Fibroblast of upper back skin (primary cell): ENCODE data around the gene ZNF618.
"Not testable (repeated sequence)": the region's sequence is repeated elsewhere in the genome, so short reads cannot be mapped to it uniquely, and the experiment has no call there.

ENCODE experiments used
- DNase-seq: peaks from one replicate; pipeline ENCODE4 v3.0.0-alpha.2; 2013

Gene ZNF618

DNA sequence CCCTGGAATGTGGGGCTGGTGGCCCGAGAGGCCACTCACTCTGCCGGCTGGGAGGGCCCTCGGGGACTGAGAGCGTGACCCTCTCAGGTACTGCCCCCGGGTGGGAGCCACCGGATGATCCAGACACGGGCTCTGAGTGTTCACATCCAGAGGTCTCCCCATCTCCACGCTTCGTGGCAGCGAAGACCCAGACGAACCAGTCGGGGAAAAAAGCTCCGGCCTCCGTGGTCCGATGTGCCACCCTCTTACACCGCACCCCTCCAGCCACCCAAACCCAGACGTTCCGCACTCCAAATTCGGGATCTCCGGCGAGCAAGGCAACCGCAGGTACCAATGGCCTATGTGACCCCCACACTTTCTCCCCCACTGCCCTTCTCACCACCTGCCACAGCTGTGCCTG is 152.5 kb downstream of the ZNF618 start:
- DNase-seq, result no peak

DNA sequence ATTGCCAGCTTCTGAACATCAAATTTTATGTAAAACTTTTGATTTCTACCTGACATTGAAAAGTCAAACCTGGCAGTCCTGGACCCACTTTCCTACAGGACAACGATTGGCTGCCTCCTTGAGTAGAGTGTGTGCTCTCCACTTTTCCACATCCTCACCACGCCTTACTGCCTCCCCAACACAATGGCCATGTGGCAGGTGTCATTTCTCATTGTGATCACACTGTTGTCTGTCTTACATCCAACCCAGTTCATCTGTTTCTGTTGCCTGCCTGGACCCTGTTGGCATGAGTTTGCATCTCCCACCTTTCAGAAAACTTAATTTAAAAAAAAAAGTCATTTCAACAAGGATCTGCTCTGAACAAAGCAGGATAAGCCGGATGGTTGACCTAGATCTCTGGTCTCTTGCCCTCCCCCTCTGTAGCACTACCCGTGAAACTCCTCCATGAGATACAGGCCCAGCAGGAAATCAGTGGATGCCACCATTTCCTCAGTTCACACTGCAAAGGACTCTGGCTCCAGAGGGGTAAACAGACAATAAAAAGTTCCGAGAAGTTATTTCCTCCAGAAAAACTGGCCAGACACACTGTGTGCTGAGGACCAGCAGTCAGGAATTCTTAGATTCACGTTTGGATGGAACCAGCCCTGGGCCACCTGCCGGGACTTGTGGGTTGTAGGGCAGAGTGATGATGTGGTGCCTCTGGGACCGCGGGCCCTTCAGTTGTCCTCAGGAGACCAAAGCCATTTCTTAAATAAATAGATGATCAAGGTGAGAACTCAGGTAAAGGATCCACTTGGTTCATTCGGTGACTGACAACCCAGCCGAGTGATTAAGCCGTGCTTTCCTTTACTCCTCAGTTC is 153.4 kb downstream of the ZNF618 start:
- DNase-seq, result no peak

DNA sequence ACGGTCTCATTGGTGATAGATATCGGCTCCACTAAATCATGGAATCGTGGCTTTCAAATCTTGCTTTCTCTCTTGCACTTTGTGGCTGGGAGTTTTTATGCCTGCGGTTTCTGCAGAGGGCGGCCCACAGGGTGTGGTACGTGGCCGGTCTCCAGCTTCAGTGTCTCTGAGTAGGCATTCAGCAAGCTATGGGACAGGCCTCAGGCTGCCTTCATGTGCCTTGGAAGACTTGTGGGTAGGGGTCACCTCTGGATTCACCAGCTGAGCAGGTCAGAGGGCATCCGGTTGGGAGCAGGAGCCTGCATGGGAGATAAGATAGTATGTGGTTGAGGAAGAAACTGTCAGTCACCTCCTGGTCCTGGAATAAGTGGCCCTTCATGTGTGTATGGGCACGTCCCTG is 154.3 kb downstream of the ZNF618 start:
- no peak for DNase-seq

DNA sequence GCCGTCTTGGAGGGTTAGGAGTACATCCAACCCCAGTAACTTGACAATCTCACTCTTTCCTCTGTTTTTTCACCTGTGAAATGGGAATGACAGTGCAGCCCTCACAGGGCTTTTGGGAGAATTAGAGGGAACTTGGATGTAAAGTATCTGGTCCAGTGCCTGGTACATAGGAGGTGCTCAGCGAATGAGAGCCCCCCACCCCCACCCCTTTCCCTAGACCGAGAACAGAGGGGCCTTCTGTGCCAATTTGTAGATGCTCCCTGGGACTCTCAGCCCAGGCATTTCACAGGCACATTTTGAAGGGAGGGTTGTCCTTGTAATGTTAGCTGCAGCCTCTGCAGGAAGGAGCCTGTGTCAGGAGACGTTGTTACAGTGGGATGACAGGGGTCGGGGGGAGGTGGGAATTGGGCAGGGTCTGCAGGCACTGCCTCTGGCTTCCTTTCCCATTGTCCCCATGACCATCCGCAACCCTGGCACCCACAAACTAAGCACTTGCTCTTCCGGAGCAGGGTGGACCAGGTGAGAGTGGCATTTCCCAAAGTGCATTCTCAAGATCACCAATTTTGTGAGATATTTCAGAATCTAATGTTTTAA is 155.0 kb downstream of the ZNF618 start:
- DNase-seq, result no peak

DNA sequence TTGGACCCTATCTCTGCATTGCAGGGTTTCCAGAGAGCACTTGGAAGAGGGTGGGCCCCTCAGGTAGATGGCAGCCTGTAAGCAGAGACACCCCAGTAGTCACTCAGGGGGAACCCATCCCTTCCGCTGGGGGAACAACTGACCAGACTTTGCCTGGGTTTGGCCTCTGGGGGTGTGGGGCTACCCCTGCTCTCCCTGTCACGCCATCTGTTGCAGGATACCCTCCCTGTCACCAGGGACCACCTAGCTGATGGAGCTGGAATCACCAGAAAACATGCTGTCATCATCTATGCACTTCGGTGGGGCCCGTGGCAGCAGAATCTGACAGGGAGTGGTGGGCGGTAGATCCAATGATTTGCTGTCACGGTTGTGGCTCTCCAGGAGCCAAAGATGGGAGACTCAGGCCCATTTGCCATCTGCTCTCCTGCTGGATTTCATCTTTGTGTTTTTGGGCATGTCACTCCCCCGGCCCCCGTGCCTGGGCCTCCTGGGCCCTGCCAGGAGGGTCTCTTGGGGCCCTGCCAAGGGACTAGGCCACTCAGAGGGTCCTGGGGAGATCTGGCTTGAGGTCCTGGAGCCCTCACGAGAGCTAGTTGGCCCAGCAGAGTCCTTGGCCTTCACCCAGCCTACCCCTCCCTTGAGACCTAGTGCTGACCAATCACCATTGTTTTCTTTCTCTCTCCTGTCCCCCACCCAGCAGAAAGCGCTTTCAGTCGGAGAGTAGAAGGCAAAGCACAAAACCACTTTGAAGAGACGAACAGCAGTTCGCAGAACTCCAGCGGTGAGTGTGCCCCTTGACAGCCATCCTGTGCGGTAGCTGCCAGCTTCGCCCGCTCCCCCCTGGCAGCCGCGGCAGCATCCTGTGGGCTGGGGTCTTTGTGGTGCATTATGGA is 156.1 kb downstream of the ZNF618 start:
- DNase-seq, result no peak

DNA sequence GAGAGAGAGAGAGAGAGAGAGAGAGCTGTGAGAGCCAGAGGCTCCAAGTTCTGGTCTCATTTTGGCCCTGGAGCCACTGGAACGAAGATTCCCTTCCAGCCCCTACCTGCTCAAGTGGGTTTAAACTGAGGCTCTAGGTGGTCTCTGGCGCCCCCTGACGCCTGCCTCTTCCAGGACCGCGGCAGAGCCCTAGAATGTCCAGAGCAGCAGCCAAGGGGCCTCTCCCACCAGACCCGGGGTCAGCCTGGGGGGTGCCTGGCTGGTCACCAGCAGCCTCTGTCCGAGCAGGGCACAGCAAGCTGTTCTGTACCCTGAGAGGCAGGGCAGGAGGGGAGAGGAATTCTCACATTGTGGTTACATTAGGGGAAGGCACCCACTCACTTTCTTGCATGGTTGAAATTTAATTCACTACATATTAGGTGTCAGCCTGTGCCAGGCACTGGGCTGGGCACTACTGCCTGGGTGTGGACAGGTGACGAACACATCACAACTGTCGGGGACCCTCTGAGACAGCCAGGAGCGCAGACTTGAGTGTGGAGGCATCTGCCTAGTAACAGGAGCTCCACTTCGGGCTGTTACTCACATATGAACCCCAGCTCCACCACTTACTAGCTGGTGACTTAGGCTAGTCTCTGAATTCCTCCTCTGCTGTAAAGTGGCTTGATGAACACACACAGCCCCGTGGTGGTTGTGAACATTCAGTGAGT is 157.4 kb downstream of the ZNF618 start:
- DNase-seq, result peak; percentile 9

DNA sequence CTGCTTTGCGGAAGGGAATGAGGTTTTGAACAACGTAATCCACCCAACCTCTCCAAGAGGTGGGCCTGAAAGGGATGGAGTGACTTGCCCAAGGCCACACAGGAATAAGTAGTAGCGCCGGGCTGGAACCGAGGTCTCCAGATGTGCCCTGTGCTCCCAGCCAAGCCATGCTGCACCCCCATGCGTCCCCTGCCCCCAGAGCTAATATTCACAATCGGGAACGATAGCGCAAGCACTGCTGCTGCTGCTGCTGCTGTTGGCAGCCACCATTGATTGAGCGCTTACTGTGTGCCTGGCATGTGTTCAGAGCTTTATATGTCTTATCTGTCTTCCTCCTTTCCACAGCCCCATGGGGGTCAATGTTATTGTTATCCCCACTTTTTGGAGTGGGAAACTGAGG is 158.1 kb downstream of the ZNF618 start:
- no peak for DNase-seq

DNA sequence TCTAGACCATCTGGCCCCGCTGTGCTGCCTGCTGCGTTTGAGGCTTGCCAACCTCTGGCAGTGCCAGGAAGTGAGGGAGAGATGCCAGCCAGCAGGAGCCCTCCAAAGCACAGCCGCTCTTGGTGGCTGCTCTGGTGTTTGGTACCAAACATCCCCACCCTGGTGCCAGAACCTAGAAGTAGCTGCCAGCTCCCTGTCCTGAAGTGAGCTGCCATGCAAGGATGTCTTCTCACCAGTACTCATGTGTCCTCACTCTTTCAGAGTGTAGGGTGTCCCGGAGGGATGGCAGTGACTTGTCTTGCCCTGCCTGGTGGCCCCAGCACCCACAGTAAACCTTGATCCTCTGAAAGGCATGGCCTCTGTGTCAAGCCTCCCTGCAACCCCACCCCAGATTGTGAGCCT is 158.6 kb downstream of the ZNF618 start:
- DNase-seq, result no peak

DNA sequence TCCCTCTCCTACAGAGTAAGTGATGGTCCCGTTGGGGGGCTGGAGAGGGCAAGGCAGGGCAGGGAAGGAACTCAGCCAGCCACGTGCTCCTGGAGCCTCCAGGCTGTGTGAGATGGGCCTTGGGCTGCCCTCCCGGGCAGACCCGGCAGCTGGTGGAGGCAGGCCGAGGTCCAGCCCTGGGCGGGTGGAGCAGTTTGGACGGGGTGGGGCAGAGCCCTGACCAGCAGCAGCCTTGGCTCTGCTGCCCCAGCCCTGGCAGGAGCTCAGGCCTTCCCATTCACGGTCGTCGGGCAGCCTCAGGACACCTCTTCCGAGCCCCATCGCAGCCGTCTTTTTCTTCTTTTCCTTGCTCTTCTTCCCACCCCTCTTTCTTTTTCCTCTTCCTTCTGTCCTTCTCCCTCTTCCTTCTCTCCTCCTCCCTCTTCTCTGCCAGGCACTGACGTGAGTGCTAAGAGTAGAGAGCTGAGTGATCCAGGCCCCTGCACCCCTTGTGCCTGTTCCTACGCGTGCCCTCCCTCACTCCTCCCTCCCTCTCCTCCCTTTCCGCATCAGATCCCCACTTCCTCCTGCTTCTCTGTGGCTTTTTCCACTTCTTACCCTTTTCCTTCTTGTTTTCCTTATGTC is 159.2 kb downstream of the ZNF618 start:
- no peak for DNase-seq

DNA sequence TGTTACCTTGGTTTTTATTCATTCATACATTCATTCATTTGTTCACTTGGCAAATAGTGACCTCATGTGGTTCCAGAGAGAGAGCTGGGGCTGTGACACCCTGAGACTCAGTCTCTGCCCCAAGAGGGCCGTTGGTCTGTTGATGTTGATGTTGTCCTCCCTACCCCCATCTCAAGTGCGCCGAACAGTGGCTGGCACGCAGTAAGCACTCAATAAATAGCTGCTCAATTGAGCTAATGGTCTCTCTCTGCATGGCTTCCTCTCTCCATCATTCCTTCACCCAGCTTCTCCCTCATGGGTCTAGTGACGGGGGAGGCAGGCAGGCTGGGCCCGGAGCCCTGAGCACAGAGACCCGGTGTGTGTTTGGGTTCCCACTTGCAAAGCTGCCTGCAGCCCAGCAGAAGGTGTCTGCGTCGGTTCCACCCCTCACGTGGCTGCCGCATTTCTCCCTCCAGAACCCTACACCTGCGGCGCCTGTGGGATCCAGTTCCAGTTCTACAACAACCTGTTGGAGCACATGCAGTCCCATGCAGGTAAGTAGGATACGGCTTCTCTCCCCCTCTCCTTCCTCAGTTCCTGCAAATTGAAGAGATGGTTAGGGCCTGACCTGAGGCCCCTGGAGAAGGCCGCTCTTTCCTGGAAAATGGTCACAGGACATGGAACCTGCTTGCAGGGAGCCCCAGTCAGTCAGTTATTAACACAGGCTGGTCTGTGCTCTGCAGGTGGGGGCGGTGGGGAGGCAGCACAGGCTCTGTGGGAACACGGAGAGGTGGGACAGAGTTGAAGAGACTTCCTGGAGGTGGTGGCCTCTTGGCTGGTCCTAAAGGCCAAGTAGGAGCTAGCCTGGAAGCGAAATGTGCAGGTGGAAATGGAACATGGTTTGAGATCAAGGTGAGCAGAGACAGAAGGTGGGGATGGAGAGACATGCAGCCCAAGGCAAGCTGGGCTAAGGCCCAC is 160.0 kb downstream of the ZNF618 start:
- DNase-seq, result no peak

DNA sequence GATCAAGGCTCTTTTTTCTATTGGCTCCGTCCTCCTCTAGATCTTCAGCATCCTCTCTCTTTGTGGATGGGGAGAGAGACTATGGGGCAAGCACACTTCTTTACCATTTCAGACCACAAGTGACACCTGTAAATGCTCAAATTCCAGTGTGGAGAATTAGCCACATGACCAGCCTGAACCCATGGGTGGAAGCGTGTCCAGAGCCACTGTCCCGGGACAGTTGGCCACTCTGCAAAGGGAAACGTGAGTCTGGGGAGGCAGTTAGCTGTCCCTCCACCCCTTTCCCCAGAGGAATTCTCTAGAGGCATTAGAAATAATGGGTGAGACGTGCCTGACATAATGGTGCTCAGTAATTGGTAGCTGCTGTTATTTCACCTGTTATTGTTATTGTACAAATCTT is 161.1 kb downstream of the ZNF618 start:
- DNase-seq, result no peak

DNA sequence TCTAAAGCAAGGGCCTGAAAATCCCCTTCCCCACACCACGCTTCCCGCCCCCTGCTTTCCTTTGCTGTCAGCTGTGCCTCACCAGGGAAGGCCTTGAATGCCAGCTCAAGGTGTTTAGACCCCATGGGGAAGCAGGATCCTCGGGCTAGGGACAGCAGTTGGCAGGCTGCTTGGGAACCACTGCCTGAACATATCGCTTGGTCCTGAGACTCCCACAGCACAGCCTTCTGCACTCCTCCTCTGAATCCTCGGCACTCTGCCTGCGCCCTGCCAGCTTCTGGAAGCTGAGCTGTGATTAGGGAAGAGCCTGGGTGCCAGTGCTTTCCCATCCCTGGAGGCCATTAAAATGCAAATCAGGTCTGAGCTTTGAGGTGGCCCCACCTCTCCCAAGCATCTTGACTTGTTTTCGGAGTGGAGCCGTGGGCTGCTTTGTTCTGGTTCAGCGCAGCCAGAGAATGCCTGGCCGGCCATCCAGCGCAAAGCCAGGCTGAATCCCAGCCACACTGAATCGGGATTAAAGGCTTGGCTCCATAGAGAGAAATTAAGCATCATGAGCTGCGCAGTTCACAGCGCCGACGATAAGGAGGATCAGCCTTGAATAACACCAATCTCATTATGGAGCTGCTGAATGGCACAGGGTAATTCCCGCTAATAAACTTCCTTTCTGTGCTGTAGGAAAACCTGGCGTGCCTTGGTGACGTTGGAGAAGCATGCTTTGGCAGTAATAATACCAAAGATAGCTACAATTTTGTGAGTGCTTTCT is 162.0 kb downstream of the ZNF618 start:
- no peak for DNase-seq

DNA sequence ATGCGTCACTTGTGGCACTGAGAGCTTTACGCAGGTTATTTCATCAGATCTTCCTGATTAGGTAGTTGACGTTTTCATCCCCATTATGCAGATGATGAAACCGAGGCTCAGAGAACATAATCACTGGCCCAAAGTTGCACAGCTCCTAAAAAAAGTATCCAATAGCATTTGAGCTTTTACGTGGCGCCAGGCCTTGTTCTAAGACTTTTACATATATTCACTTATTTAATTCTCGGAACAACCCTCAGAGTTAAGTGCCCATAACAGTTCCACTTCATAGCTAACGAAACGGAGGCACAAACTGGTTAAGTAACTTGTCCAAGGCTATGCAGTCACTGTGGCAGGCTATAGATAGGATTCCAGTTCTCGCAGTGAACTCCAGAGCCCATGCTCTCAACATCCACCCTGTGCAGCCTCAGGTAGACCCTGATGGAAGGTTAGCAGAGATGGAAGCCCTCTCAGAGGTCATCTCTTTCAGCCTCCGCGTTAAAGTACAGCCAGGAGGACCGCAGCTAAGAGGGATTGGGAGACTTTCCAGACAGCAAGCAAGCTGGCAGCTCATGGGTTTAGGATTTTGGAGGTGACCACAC is 162.7 kb downstream of the ZNF618 start:
- no peak for DNase-seq

DNA sequence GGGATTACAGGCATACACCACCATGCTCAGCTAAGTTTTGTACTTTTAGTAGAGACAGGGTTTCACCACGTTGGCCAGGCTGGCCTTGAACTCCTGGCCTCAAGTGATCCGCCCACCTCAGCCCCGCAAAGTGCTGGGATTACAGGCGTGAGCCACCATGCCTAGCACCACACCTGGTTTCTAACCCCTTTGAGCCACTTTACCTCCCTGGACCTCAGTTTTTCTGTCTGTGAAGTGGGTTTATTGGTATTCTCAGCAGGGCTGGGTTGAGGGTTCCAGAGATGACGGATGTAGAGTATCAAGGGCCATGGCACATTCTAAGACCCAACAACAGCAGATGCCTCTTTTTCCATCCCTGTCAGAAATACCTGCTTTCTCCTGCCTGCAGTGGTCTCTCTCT is 163.4 kb downstream of the ZNF618 start:
- no peak for DNase-seq

DNA sequence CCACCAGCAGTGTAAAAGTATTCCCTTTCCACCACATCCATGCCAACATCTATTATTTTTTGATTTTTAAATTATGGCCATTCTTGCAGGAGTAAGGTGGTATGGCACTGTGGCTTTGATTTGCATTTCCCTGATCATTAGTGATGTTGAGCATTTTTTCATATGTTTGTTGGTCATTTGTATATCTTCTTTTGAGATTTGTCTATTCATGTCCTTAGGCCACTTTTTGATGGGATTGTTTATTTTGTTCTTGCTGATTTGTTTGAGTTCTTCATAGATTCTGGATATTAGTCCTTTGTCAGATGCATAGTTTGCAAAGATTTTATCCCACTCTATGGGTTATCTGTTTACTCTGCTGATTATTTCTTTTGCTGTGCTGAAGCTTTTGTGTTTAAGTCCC is 167.6 kb downstream of the ZNF618 start:
- not testable (repeated sequence) for DNase-seq

DNA sequence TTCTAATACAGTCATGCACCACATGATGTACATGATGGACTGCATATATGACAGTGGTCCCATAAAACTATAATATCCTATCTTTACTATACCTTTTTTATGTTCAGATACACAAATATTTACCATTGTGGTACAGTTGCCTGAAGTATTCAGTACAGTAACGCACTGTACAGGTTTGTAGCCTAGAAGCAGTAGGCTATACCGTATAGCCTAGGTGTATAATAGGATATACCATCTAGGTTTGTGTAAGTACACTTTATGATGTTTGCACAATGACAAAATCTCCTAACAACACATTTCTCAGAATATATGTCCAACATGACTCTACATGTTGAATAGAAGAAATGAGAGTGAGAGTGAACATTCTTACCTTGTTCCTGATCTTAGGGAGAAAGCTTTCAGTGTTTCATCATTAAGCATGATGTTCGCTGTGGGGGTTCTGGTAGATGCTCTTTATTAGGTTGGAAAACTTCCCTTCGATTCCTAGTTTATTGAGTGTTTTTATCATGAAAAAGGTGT is 170.2 kb downstream of the ZNF618 start:
- DNase-seq, result no peak

DNA sequence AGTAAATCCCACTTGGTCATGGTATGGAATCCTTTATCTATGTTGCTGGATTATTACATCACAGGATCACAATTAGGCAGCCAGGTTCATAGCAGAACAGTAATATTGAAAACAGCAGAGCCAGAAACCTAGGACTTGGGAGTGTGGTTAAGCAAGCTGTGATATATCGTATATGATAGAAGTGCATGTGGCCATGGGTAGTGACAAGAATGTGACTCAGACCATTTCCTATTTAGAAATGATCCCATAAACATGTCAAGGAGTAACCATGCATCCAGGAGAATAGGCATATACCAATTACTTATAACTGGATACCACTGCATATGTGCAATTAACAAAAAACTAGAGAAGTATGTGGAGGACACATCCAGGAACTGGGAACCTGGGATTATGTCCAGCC is 170.8 kb downstream of the ZNF618 start:
- DNase-seq, result peak; percentile 32

DNA sequence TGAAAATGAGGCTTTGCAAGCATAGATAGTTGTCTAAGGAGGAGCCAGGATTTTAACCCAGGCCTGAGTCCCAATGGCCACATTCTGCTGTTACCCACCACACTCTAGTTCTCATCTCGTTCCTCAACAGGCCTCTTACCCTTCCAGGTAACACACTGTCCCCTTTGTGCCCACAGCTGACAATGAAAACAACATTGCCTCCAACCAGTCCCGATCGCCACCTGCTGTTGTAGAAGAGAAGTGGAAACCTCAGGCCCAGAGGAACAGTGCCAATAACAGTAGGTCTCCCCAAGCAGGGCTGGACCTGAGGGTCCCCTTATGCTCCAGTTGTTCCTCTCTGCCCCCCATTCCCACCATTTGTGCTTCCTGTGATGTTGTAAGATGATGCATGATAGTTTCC is 171.6 kb downstream of the ZNF618 start:
- DNase-seq, result no peak

DNA sequence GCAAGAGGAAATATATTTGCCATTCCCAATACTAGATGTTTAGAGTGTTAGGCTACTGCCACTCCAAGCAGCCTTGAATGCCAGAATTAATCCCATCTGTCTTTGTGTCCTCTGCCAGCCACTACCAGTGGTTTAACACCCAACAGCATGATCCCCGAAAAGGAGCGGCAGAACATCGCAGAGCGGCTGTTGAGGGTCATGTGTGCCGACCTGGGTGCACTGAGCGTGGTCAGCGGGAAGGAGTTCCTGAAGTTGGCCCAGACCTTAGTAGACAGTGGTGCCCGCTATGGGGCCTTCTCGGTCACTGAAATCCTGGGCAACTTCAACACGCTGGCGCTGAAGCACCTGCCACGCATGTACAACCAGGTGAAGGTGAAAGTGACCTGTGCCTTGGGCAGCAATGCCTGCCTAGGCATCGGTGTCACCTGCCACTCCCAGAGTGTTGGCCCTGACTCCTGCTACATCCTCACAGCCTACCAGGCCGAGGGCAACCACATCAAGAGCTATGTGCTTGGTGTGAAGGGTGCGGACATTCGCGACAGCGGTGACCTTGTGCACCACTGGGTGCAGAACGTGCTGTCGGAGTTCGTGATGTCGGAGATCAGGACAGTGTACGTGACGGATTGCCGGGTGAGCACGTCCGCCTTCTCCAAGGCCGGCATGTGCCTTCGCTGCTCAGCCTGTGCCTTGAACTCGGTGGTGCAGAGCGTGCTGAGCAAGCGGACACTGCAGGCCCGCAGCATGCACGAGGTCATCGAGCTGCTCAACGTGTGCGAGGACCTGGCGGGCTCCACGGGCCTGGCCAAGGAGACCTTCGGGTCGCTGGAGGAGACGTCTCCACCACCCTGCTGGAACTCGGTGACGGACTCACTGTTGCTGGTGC is 172.7 kb downstream of the ZNF618 start:
- DNase-seq, result no peak
